Neural cell (in vitro differentiated cells): Measurements from ENCODE around the gene OTOL1. TPM values are rescaled to one million over a fixed set of nuclear protein-coding genes. Genes with fewer than 3 reads are reported as not detected.

ENCODE experiments used
- H2AFZ ChIP-seq: fragments of 200-600, 300-800 bp; sonication (generic), shearing (Covaris generic); 2 replicates; pipeline ENCODE4 v1.6.0; 2014; ENCODE audit warnings: low read depth, mild to moderate bottlenecking, antibody characterized with exemption, low read length, moderate library complexity
- H3F3A ChIP-seq: fragments of 200-600 bp; shearing (Covaris generic); 2 replicates; pipeline ENCODE4 v1.6.1; 2016; ENCODE audit warnings: mild to moderate bottlenecking, moderate library complexity, mixed read lengths, antibody characterized with exemption, low read length; ENCODE audit not compliant: insufficient read depth, poor library complexity, severe bottlenecking
- H3K27ac ChIP-seq: fragments of 200-600, 300-800 bp; sonication (generic), shearing (Covaris generic); 2 replicates; pipeline ENCODE4 v1.5.1; 2014; ENCODE audit warnings: mild to moderate bottlenecking, low read length, moderate library complexity
- H3K27me3 ChIP-seq: fragments of 300-800, 200-600 bp; sonication (generic), shearing (Covaris generic); 2 replicates; pipeline ENCODE4 v1.6.0; 2014; ENCODE audit warnings: mild to moderate bottlenecking, low read depth, low read length, moderate library complexity; ENCODE audit not compliant: insufficient read depth
- H3K36me3 ChIP-seq: fragments of 300-800, 200-600 bp; sonication (generic), shearing (Covaris generic); 2 replicates; pipeline ENCODE4 v1.5.1; 2014; ENCODE audit warnings: mild to moderate bottlenecking, antibody characterized with exemption, low read length, moderate library complexity; ENCODE audit not compliant: insufficient read depth
- H3K4me2 ChIP-seq: fragments of 300-800, 200-600 bp; sonication (generic), shearing (Covaris generic); 2 replicates; pipeline ENCODE4 v1.6.0; 2014; ENCODE audit warnings: mild to moderate bottlenecking, low read length
- H3K4me3 ChIP-seq: fragments of 300-800, 200-600 bp; sonication (generic), shearing (Covaris generic); 2 replicates; pipeline ENCODE4 v1.5.1; 2014; ENCODE audit warnings: mild to moderate bottlenecking, low read length, moderate library complexity
- H3K79me2 ChIP-seq: fragments of 200-600 bp; shearing (Covaris generic); replicated peaks from 2 replicates; pipeline ENCODE4 v1.6.0; 2014; ENCODE audit warnings: mild to moderate bottlenecking, low read length, moderate library complexity; ENCODE audit not compliant: insufficient read depth
- H3K9ac ChIP-seq: fragments of 300-800, 200-600 bp; sonication (generic), shearing (Covaris generic); 2 replicates; pipeline ENCODE4 v1.6.1; 2016; ENCODE audit warnings: mild to moderate bottlenecking, low read length, mixed read lengths
- H3K9me2 ChIP-seq: fragments of 200-600 bp; shearing (Covaris generic); 2 replicates; pipeline ENCODE4 v1.6.1; 2016; ENCODE audit warnings: mild to moderate bottlenecking, low read length, mixed read lengths; ENCODE audit not compliant: insufficient read depth
- H3K9me3 ChIP-seq: fragments of 200-600, 300-800 bp; sonication (generic), shearing (Covaris generic); 2 replicates; pipeline ENCODE4 v1.6.1; 2016; ENCODE audit warnings: mild to moderate bottlenecking, mixed run types, low read length, moderate library complexity, mixed read lengths
- H4K20me1 ChIP-seq: fragments of 200-600 bp; shearing (Covaris generic); 2 replicates; pipeline ENCODE4 v1.6.1; 2016; ENCODE audit warnings: mild to moderate bottlenecking, mixed run types; ENCODE audit not compliant: insufficient read depth
- CTCF ChIP-seq: fragments of 450-650 bp; IDR thresholded peaks from 2 replicates; pipeline ENCODE4 v1.5.1; 2014; ENCODE audit warnings: antibody characterized with exemption, mild to moderate bottlenecking, moderate library complexity; ENCODE audit not compliant: poor library complexity, severe bottlenecking
- EP300 ChIP-seq: fragments of 450-650 bp; conservative IDR thresholded peaks from 2 replicates; pipeline ENCODE4 v1.6.1; 2014; ENCODE audit warnings: antibody characterized with exemption, mild to moderate bottlenecking, moderate library complexity; ENCODE audit not compliant: poor library complexity, severe bottlenecking
- EZH2 ChIP-seq: fragments of 200-600, 300-800 bp; shearing (Covaris generic), sonication (generic); IDR thresholded peaks from 2 replicates; pipeline ENCODE4 v1.6.1; 2014; ENCODE audit warnings: antibody characterized with exemption, low read length, borderline replicate concordance, mild to moderate bottlenecking; ENCODE audit not compliant: insufficient read depth, poor library complexity, severe bottlenecking
- MXI1 ChIP-seq: fragments of 450-650 bp; conservative IDR thresholded peaks from 2 replicates; pipeline ENCODE4 v1.6.1; 2014; ENCODE audit warnings: antibody characterized with exemption, mild to moderate bottlenecking; ENCODE audit not compliant: poor library complexity, severe bottlenecking
- POLR2AphosphoS5 ChIP-seq: IDR thresholded peaks from 2 replicates; pipeline ENCODE4 v1.6.1; 2012
- RAD21 ChIP-seq: fragments of 450-650 bp; conservative IDR thresholded peaks from 2 replicates; pipeline ENCODE4 v1.6.1; 2014; ENCODE audit warnings: antibody characterized with exemption, mild to moderate bottlenecking, moderate library complexity
- REST ChIP-seq: IDR thresholded peaks from 2 replicates; pipeline ENCODE4 v1.6.1; 2012; ENCODE audit warnings: borderline replicate concordance
- SMC3 ChIP-seq: fragments of 450-650 bp; conservative IDR thresholded peaks from 2 replicates; pipeline ENCODE4 v1.6.1; 2014; ENCODE audit warnings: antibody characterized with exemption, mild to moderate bottlenecking, moderate library complexity; ENCODE audit not compliant: poor library complexity
- TAF1 ChIP-seq: IDR thresholded peaks from 2 replicates; pipeline ENCODE4 v1.6.1; 2012; ENCODE audit warnings: low read depth
- polyA plus RNA-seq: library from polyadenylated mRNA; depleted of rRNA; stranded (reverse); fragments of >200 nt; gene quantifications from 2 replicates; pipeline ENCODE4 v1.2.3, GENCODE V29; 2014

The OTOL1 gene
- polyA plus RNA-seq, 1 donor from 2014 or later = not detected

GRCh38 chr3:161545824-161546223, 49.2 kb downstream of the OTOL1 start:
- no peak overlapping the region for H3K27ac ChIP-seq
- H3K9ac ChIP-seq = no peak overlapping the region
- H3K36me3 ChIP-seq = no peaks in the 10 kb centered on the region
- H3F3A ChIP-seq = no peaks in the 10 kb centered on the region
- TF ChIP-seq EZH2 = no peak
- TF ChIP-seq REST = no peak
- no peak for TF ChIP-seq RAD21
- no peak for TF ChIP-seq TAF1
- no peak for TF ChIP-seq POLR2AphosphoS5
- no peak for TF ChIP-seq CTCF
- no peak for TF ChIP-seq MXI1
- TF ChIP-seq SMC3 = no peak
- no peaks in the 10 kb centered on the region for H3K79me2 ChIP-seq
- H3K27me3 ChIP-seq = no peaks in the 10 kb centered on the region
- H4K20me1 ChIP-seq = no peaks in the 10 kb centered on the region
- H3K9me3 ChIP-seq = no peaks in the 10 kb centered on the region
- no peak overlapping the region for H2AFZ ChIP-seq
- no peak overlapping the region for H3K4me2 ChIP-seq
- H3K9me2 ChIP-seq = no peaks in the 10 kb centered on the region
- H3K4me3 ChIP-seq = no peak overlapping the region

GRCh38 chr3:161548301-161548700, 51.7 kb downstream of the OTOL1 start:
- Histone ChIP-seq H3F3A (no peaks in the 10 kb centered on the region), H3K36me3 (no peaks in the 10 kb centered on the region), H3K9ac (no peak overlapping the region), H3K27ac (no peak overlapping the region), H3K4me2 (no peak overlapping the region), H3K79me2 (no peaks in the 10 kb centered on the region), H3K9me2 (no peaks in the 10 kb centered on the region), H3K4me3 (no peak overlapping the region), H2AFZ (no peak overlapping the region), H3K9me3 (no peaks in the 10 kb centered on the region), H3K27me3 (no peaks in the 10 kb centered on the region), H4K20me1 (no peaks in the 10 kb centered on the region)
- TF ChIP-seq SMC3 (no peak), CTCF (no peak), EZH2 (no peak), POLR2AphosphoS5 (no peak), RAD21 (no peak), EP300 (no peak), MXI1 (no peak), REST (no peak), TAF1 (no peak)
